Amniotic stem cell (primary cell): ENCODE data around the gene C11orf91.
"Not testable (repeated sequence)": the region's sequence is repeated elsewhere in the genome, so short reads cannot be mapped to it uniquely, and the experiment has no call there.

Experiments
- DNase-seq: peaks from one replicate; lab custom pipeline; 2025; lab: John Stamatoyannopoulos, UW

The C11orf91 gene

GRCh38 chr11:33668951-33669596 lies 31.6 kb downstream of the C11orf91 start:
- no peak for DNase-seq

DNA sequence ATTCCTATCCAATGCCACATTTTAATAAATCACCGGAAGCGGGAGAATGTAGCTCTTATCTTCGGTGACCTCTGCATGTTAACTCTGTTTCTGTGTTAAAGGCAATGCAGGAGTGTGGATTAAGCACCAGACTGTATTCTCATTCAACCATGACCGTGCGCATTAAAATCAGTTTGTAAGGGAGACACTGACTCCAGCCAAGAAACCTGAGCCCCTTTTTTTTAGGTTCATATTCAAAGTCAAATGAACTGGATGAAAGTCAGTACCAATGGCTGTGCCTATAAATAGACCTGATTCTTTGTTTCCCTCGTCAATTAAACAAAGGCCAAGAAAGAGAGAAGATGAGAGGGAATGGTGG lies 32.2 kb downstream of the C11orf91 start:
- DNase-seq = peak; percentile 8

- DNase-seq = no peak
Measured at GRCh38 chr11:33667819-33668467, 32.7 kb downstream of the C11orf91 start.

DNA sequence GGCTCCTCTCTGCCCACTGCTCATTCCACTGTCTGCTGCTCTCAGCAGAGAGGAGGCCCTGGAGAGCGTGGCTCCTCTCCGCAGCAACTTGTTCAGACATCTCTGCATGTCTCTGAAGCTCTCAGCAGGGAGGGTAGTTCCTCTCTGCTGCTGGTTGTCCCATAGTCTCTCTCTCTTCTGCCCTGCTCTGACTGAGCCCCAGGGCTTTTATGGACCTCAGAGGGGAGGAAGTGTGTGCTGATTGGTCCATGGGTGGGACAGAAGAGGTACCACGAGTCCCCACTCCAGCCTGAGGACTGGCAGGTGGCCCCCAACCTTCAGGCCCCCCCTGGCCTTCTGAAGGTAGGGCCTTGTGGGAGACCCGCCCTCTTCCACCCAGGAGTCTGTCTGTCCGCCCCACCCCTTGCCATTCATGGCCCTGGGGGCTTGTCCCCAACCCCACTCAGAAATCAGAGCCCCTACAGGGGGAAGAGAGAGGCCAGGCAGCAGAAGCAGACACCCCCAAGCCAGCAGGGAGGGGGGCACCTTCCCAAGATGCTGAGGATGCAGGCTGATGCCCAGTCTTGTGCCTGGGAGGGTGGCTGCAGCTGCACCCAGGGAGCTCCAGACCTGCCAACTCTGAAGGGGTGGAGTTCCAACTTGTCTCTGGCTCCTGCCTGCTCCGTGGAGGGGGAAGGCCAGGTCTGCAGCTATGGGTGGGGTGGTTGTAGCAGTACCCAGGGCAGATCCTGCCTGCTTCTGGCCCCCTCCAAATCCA lies 35.1 kb downstream of the C11orf91 start:
- no peak for DNase-seq

DNA sequence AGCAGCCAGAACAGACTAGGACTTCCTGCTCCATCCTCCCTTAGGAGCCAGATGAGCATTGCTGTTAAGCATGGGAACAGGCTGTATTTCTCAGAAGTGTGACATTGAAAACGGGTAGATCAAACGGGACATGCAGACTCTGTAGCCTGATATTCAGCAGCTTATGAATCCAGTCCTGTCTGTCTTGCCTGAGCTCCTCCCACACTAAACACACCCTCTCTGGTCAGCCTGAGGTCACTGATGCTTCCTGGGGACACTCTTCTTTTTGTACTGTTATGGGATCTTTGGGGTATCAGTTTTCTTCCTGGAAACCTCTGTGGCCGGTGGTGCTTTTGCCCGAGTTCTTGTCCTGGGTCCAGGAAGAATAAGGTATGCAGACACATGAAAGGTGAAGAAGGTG lies 35.8 kb downstream of the C11orf91 start:
- DNase-seq = no peak

DNA sequence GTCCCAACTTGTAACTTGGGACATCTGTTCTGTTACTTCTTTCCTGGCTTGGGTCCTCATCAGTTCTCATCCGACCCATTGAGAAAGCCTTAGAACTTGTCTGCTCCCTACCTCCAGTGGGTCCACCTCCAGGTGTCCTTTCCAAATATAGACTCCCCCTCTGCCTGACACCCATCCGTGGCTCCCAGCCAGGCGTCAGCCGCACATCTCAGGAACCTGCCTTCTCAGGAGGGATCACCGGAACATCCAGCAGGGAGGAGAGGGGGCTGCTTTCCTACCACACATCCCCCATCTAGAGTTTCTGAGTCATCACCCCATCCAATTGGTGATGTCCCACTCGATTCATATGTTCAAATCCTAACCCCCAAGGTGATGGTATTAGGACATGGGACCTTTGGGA lies 36.5 kb downstream of the C11orf91 start:
- no peak for DNase-seq

- no peak for DNase-seq
Measured at GRCh38 chr11:33663121-33663520, 37.5 kb downstream of the C11orf91 start.

GRCh38 chr11:33661526-33661925 lies 39.1 kb downstream of the C11orf91 start:
- not testable (repeated sequence) for DNase-seq

DNA sequence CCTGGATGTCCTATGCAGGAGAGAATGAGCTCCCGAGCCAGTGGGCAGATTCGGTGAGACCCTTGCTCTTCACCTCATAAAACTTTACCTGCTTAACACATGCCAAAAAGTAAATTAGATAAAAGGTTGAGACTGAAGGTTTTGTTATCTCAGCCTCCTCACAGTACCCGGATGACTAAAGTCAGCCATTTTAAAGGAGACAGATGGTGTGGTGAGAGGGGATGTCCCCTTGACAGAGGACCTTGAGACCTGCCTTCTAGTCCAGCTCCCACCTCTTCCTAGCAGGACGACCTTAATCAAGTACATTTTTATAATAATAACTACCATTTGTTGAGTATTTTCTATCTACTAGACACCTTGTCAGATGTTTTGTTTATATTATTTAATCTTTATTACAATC lies 39.7 kb downstream of the C11orf91 start:
- no peak for DNase-seq

GRCh38 chr11:33659370-33660139 lies 41.1 kb downstream of the C11orf91 start:
- DNase-seq = no peak

GRCh38 chr11:33658195-33658900 lies 42.3 kb downstream of the C11orf91 start:
- DNase-seq = no peak

GRCh38 chr11:33657757-33658156 lies 42.9 kb downstream of the C11orf91 start:
- DNase-seq = no peak

DNA sequence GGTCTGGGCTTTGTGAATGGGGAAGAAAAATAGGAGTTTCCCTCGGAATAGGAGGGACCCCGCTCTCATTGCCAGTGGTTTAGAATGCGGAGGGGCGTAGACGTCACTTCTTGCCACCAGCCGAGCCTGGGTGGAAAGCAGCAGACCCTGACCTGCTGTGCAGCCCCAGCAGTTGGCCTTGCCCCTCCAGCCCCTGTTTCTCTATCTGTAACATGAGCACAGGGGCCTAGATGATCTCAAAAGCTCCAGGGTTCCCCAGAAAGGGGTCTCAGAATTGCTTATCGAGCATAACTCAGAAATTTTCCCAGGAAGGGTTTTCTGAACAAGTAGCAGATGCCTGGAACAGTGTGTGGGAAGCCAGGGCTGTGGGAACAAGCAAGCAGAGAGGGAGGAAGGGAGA lies 43.9 kb downstream of the C11orf91 start:
- DNase-seq = no peak

GRCh38 chr11:33655842-33656600 lies 44.6 kb downstream of the C11orf91 start:
- no peak for DNase-seq

DNA sequence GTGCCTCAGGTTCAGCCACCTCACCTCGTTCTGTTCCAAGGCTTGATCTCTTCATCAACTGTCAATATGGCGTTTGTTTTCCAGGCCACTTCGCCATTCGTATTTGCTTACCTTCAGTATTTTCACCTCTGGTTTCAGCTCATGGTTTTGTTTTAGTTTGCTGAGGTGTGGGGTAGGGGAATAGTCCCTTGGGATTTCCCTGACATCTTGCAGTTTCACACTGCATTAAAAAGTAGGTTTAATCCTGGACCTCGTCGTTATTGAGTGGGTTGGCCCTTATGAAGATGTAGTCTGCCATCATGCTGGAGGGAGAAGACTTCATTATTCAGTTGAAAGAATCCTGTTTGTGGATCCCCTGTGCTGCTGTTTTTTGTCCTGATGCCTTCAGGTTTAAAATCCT lies 46.0 kb downstream of the C11orf91 start:
- DNase-seq = no peak

GRCh38 chr11:33652930-33653329 lies 47.7 kb downstream of the C11orf91 start:
- DNase-seq = no peak

DNA sequence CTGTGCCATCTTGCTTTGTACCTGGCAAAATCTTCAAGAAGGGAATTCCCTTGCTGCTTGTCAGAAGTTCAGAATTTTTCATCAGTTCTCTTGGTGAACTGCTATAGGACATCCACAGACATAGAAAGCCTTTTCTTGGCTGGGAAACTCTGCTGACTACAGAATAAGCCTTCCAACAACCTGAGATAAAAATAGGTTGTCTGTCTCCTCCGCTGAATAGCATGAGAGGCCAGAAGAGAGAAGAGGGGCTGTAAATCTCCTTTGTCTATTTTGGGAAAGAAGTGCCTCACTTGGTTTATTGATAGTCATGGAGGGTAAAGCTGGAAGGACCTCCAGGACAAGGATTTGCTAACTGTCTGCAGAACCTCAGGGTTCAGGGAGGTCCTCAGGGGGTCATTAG lies 48.2 kb downstream of the C11orf91 start:
- DNase-seq = no peak

DNA sequence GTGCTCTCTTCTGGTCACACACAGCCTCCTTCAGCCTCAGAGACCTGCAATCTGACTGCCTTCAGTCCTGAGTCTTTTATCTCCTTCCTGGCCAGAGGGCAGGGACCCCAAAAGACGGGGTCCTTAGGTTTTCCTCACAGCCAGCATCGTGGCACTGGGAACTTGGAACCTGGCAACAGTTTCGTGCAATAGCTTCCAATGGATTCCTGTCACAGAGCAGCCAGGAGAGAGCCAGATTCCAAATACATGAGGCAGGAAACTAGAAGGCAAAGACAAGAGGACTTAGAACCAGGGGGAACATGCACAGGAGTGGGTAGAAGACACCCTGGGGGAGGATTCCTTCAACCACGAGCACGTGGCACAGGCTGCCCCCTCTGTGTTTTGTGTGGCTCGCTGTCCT lies 48.6 kb downstream of the C11orf91 start:
- no peak for DNase-seq

DNA sequence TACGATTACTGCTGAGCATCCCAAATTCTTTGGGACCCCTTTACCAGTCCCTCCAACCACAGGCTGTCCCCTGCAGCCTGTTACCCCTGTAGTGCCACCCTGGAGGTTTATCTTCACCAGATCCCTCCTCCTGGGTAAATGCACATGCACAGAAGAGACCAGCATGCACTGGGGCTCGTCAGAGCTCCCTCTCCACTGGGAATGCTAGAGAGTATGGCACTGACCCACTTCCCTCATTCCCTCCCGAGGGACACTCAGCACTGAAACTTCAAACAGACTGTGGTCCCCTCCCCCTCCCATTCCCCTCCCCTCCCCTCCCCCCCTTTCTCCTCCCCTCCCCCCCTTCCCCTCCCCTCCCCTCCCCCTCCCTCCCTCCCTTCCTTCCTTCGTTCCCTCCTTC lies 49.1 kb downstream of the C11orf91 start:
- DNase-seq = no peak

DNA sequence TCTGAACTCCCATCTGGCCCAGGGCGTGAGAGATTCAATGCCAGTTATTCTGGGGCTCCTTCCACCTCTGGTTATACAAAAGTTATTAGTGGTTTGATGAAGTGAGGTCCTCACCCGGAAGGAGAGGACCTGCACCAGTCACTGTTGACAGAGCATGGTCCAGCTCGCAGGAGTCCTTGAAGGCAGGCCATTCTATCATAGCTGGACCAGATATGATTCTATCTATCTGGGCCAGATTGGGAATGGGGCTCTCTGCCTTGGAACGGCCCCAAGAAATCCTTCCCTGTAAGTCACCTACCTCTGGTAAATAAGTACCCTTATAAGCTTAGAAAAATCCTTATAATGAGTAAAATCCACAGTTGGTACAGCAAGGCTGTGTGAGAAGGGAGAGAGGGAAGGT lies 50.7 kb downstream of the C11orf91 start:
- no peak for DNase-seq
